OCI-LY1 (cell line): Measurements from ENCODE around the gene RAB3GAP2.
"Not testable (repeated sequence)": the region's sequence is repeated elsewhere in the genome, so short reads cannot be mapped to it uniquely, and the experiment has no call there.

Experiments used
- H2AFZ ChIP-seq: fragments of 200-600 bp; sonication (generic), shearing (Covaris generic); 2 replicates; pipeline ENCODE4 v1.6.0; 2014; ENCODE audit warnings: antibody characterized with exemption, mild to moderate bottlenecking, low read length
- H3F3A ChIP-seq: fragments of 200-600 bp; sonication (generic), shearing (Covaris generic); 2 replicates; pipeline ENCODE4 v1.6.0; 2014; ENCODE audit warnings: mild to moderate bottlenecking, antibody characterized with exemption, low read length, moderate library complexity; ENCODE audit not compliant: insufficient read depth
- H3K27ac ChIP-seq: fragments of 200-600 bp; sonication (generic); 2 replicates; pipeline ENCODE4 v1.5.1; 2014; ENCODE audit warnings: low read length, mixed run types, mild to moderate bottlenecking, low read depth; ENCODE audit not compliant: poor library complexity, severe bottlenecking
- H3K27me3 ChIP-seq: fragments of 200-600 bp; sonication (generic); 2 replicates; pipeline ENCODE4 v1.6.0; 2014; ENCODE audit warnings: antibody characterized with exemption, mild to moderate bottlenecking, low read length, moderate library complexity; ENCODE audit not compliant: insufficient read depth
- H3K36me3 ChIP-seq: fragments of 200-600 bp; sonication (generic); 2 replicates; pipeline ENCODE4 v1.6.1; 2014; ENCODE audit warnings: mild to moderate bottlenecking, antibody characterized with exemption, low read length, moderate library complexity, mixed read lengths; ENCODE audit not compliant: insufficient read depth
- H3K4me1 ChIP-seq: fragments of 200-600 bp; sonication (generic); 2 replicates; pipeline ENCODE4 v1.5.1; 2014; ENCODE audit warnings: mild to moderate bottlenecking, low read length, moderate library complexity; ENCODE audit not compliant: insufficient read depth, severe bottlenecking
- H3K4me2 ChIP-seq: fragments of 200-600 bp; sonication (generic), shearing (Covaris generic); 2 replicates; pipeline ENCODE4 v1.6.1; 2014; ENCODE audit warnings: low read length
- H3K4me3 ChIP-seq: fragments of 200-600 bp; sonication (generic); 2 replicates; pipeline ENCODE4 v1.5.1; 2014; ENCODE audit warnings: low read length, low read depth, mild to moderate bottlenecking, mixed read lengths; ENCODE audit not compliant: poor library complexity, severe bottlenecking
- H3K79me2 ChIP-seq: fragments of 200-600 bp; shearing (Covaris generic); 2 replicates; pipeline ENCODE4 v1.6.1; 2016; ENCODE audit warnings: mixed run types, low read length, mixed read lengths; ENCODE audit not compliant: insufficient read depth
- H3K9ac ChIP-seq: fragments of 200-600 bp; sonication (generic), shearing (Covaris generic); 2 replicates; pipeline ENCODE4 v1.6.1; 2014; ENCODE audit warnings: mild to moderate bottlenecking, low read length, mixed read lengths
- H3K9me2 ChIP-seq: fragments of 200-600 bp; sonication (generic), shearing (Covaris generic); 2 replicates; pipeline ENCODE4 v1.6.1; 2014; ENCODE audit warnings: low read depth, mild to moderate bottlenecking, low read length, mixed read lengths
- H3K9me3 ChIP-seq: fragments of 200-600 bp; shearing (Covaris generic); 2 replicates; pipeline ENCODE4 v1.6.1; 2014; ENCODE audit warnings: low read length, mixed read lengths
- H4K20me1 ChIP-seq: fragments of 200-600 bp; sonication (generic), shearing (Covaris generic); 2 replicates; pipeline ENCODE4 v1.6.0; 2016; ENCODE audit warnings: mild to moderate bottlenecking, low read length; ENCODE audit not compliant: insufficient read depth
- CTCF ChIP-seq: fragments of 200-600 bp; sonication (generic), shearing (Covaris generic); IDR thresholded peaks from 2 replicates; pipeline ENCODE4 v1.5.1; 2017; ENCODE audit warnings: mild to moderate bottlenecking, antibody characterized with exemption, low read length, moderate library complexity, mixed read lengths
- EZH2 ChIP-seq: fragments of 200-600 bp; sonication (generic), shearing (Covaris generic); IDR thresholded peaks from 2 replicates; pipeline ENCODE4 v1.8.0; 2017; ENCODE audit warnings: borderline replicate concordance, mixed run types, mild to moderate bottlenecking, antibody characterized with exemption, low read length, moderate library complexity, mixed read lengths

The RAB3GAP2 gene

GRCh38 chr1:220239213-220239612 is 33.0 kb downstream of the RAB3GAP2 start:
- Histone ChIP-seq H3F3A (no peaks in the 10 kb centered on the region), H3K27me3 (no peaks in the 10 kb centered on the region), H3K4me3 (no peak overlapping the region), H3K9me3 (0 out of 2 replicates have a peak, but pooled peaks cover 4% of the 10 kb centered on the region), H3K4me2 (no peak overlapping the region), H3K36me3 (peaks cover 16% of the 10 kb centered on the region), H2AFZ (no peak overlapping the region), H3K27ac (no peak overlapping the region), H3K9me2 (no peaks in the 10 kb centered on the region), H3K79me2 (peaks cover 68% of the 10 kb centered on the region), H4K20me1 (no peaks in the 10 kb centered on the region), H3K9ac (no peak overlapping the region), H3K4me1 (peaks cover 15% of the 10 kb centered on the region)
- TF ChIP-seq EZH2 (no peak), CTCF (no peak)

- not testable (repeated sequence) for H3K4me1 ChIP-seq, H3K27ac ChIP-seq, H3F3A ChIP-seq, H3K9me3 ChIP-seq, H3K27me3 ChIP-seq, H3K9ac ChIP-seq, H3K4me3 ChIP-seq, H3K9me2 ChIP-seq, H3K4me2 ChIP-seq, H4K20me1 ChIP-seq, H2AFZ ChIP-seq
- H3K36me3 ChIP-seq = peaks cover 18% of the 10 kb centered on the region
- H3K79me2 ChIP-seq = peaks cover 42% of the 10 kb centered on the region
Observed at GRCh38 chr1:220236278-220236677, 36.0 kb downstream of the RAB3GAP2 start.

- H3K79me2 ChIP-seq = peaks cover 39% of the 10 kb centered on the region
- H3K9me2 ChIP-seq = no peaks in the 10 kb centered on the region
- H3K4me3 ChIP-seq = no peak overlapping the region
- TF ChIP-seq CTCF (no peak), EZH2 (no peak)
- H4K20me1 ChIP-seq = no peaks in the 10 kb centered on the region
- H3K4me1 ChIP-seq = no peaks in the 10 kb centered on the region
- no peak overlapping the region for H3K27ac ChIP-seq
- H3F3A ChIP-seq = no peaks in the 10 kb centered on the region
- H3K9ac ChIP-seq = no peak overlapping the region
- no peaks in the 10 kb centered on the region for H3K27me3 ChIP-seq
- no peak overlapping the region for H2AFZ ChIP-seq
- H3K9me3 ChIP-seq = no peaks in the 10 kb centered on the region
- no peak overlapping the region for H3K4me2 ChIP-seq
- peaks cover 23% of the 10 kb centered on the region for H3K36me3 ChIP-seq
Observed at GRCh38 chr1:220235462-220235861, 36.8 kb downstream of the RAB3GAP2 start.

GRCh38 chr1:220233927-220234326 is 38.3 kb downstream of the RAB3GAP2 start:
- Histone ChIP-seq H3K9me3 (no peaks in the 10 kb centered on the region), H3K79me2 (peaks cover 25% of the 10 kb centered on the region), H3K36me3 (peaks cover 24% of the 10 kb centered on the region), H3K4me2 (no peak overlapping the region), H2AFZ (no peak overlapping the region), H3F3A (no peaks in the 10 kb centered on the region), H3K9ac (no peak overlapping the region), H3K9me2 (no peaks in the 10 kb centered on the region), H3K27me3 (no peaks in the 10 kb centered on the region), H3K27ac (no peak overlapping the region), H3K4me1 (no peaks in the 10 kb centered on the region), H3K4me3 (no peak overlapping the region), H4K20me1 (no peaks in the 10 kb centered on the region)
- no peak for TF ChIP-seq CTCF
- no peak for TF ChIP-seq EZH2
